NCI-H2196 treated with DMSO at 0.1 percent for 48 hours (cell line): ENCODE measurements around the gene PIGL.
A peak's percentile ranks its signal among the peaks of the same experiment; 100 is the strongest.
"Not testable (repeated sequence)": the region's sequence is repeated elsewhere in the genome, so short reads cannot be mapped to it uniquely, and the experiment has no call there.

Source experiments
- DNase-seq: peaks from one replicate; lab custom pipeline; 2025; ENCODE audit not compliant: unreplicated experiment; lab: John Stamatoyannopoulos, UW

The PIGL gene

GRCh38 chr17:16217002-16217635 lies at the start of gene PIGL:
TSS of gene PIGL (plus strand) at chr17:16217210. CDS start at chr17:16217227, 17 bp downstream.
- DNase-seq = peak; percentile 72

DNA sequence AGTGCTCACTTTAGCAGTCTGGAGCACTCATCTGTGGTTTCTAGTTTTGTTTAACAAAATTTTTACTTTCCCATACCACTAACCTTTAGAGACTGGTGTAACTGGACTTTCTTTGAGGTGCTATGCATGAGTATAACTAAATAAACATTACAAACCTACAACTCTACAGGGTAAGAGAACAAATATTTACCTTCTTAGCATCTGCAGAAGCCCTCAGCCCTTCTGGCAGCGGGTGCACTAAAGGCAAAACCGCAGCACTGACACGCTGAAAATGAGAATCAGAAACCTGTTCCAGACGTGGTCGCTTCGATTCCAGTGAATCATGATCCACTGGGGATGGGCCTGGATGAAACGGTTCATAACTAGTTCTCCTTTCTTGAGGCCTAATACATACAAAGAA lies 45.4 kb upstream of the PIGL start:
- DNase-seq = peak; percentile 2

- DNase-seq = no peak
Observed at GRCh38 chr17:16178836-16179235, 38.2 kb upstream of the PIGL start.

DNA sequence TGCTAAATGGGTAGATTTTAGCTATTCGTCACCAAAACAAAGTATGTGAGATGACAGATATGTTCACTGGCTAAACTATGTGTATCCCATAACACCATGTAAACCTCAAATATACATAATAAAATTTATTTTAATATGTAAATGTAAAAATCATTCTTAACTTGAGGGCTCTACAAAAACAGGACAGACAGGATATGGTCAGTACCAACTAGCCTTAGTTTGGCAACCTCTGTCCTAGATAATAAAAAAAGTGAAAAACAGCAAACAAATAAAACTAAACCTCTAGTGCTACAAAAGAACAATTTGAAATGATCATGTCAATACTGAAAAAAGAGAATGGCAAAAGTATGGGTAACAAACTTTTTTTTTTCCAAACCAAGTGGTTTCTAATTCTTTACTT lies 35.4 kb upstream of the PIGL start:
- DNase-seq = no peak

GRCh38 chr17:16187642-16188041 lies 29.4 kb upstream of the PIGL start:
- no peak for DNase-seq

GRCh38 chr17:16189791-16190348 lies 27.1 kb upstream of the PIGL start:
- no peak for DNase-seq

GRCh38 chr17:16190703-16191360 lies 26.2 kb upstream of the PIGL start:
- no peak for DNase-seq

DNA sequence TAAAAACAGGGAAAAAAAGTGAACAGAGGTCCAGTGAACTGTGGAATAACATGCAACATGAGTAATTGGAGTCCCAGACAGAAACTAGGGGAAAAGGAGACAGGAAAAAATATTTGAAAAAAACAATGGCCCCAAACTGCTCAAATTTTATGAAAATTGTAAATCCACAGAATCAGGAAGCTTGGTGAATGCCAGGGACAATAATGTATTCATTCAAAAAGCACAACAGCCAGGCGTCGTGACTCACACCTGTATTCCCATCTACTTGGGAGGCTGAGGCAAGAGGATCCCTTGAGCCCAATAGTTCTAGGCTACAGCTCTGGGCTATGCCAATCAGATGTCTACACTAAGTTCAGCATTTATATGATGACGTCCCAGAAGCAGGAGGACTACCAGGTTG lies 25.4 kb upstream of the PIGL start:
- no peak for DNase-seq

- DNase-seq = not testable (repeated sequence)
Observed at GRCh38 chr17:16194307-16194835, 22.6 kb upstream of the PIGL start.

DNA sequence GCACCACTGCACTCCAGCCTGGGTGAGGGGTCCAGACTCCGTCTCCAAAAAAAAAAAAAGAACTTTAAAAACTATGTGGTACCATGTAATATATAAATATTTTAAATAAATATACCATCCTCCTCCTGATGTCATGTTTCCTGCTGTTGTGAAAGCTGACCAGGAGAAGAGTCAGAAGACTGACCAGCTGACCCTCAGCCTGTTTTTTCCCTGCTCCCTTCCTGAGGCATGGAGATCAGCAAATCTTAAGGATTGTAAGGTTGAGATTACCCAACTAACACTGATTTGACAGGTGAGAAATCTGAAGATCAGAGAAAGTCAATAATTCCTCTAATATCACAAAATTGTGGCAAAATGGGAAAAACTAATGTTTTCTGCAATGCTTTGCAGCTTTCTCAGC lies 19.7 kb upstream of the PIGL start:
- no peak for DNase-seq

GRCh38 chr17:16199093-16199492 lies 17.9 kb upstream of the PIGL start:
- no peak for DNase-seq

DNA sequence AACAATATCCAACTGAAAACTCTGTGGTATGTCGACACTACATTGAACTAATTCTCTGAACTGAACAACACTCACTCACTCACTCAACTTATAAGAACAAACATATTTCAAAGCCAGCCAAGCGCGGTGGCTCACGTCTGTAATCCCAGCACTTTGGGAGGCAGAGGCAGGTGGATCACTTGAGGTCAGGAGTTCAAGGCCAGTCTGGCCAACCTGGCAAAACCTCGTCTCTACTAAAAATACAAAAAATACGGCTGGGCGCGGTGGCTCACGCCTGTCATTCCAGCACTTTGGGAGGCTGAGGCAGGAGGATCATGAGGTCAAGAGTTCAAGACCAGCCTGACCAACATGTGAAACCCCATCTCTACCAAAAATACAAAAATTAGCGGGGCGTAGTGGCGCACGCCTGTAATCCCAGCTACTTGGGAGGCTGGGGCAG lies 15.3 kb upstream of the PIGL start:
- not testable (repeated sequence) for DNase-seq

DNA sequence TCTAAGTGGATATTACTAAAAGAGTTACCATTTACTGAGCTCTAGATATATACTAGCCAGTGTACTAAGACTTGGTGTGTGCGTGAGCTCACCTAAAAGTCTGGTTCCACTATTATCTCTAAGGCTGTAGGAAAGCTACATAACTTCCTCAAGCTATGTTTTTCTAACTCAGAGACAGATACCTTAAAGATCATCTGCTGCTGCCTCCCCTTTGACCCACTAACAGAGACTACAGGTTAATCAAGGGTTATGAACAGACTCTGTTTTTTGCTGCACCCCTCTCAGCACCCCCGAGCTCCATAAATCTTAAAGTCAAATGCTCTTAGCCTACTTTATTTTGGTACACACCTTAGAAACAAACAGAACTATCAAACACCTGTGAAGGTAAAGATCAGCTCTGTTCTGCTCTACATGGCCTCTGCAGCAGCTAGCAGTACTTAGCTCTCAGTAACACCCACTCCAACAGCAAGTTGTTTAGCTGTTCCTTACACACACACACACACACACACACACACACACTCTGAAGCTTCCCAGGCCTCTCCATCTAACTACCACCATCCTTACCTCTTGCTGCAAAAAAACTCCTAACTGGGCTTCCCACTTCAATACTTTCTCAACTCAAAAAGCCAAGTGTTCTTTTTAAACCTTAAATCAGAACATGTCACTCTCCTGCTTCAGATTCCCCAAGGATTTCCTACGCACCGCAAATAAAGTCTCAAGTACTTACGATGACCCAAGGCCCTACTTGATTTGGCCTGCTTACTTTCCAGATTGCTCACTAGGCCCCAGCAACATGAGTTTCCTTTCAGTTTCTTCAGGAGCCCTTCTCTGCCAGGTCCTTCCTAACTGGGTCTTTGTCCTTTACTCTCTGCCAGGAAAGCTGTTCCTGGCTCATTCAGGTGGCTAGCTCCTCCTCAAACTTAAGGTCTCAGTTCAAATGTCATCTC lies 14.2 kb upstream of the PIGL start:
- not testable (repeated sequence) for DNase-seq

DNA sequence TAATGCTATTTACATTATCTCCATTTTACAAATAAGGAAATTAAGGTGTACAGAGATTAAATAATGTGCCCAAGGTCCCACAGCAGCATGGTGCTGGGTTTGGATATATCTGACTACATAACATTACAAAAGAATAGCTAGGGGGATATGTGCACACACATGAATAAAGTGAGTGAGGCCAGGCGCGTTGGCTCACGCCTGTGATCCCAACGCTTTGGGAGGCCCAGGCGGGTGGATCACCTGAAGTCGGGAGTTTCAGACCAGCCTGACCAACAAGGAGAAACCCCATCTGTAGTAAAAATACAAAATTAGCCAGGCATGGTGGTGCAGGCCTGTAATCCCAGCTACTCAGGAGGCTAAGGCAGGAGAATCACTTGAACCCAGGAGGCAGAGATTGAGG lies 12.2 kb upstream of the PIGL start:
- not testable (repeated sequence) for DNase-seq

DNA sequence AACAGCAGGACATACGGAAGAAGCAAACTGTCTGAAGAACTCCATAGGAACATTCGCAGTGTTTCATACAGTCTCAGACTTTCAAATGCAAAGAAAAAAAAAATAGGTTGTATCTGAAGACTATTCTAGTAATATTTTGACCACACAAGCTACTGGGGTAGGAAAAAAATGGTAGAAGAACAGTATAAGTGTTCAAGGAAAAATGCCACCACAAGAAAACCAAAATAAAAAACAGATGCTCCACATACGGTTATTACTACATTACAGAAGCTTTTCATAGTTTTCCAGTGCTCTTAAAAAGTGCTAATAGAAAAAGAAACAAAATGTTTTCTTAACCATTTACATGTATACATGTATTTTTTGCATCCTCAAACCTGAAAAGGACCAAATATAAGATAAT lies 5.4 kb upstream of the PIGL start:
- DNase-seq = no peak

- no peak for DNase-seq
Observed at GRCh38 chr17:16212793-16213192, 4.2 kb upstream of the PIGL start.

DNA sequence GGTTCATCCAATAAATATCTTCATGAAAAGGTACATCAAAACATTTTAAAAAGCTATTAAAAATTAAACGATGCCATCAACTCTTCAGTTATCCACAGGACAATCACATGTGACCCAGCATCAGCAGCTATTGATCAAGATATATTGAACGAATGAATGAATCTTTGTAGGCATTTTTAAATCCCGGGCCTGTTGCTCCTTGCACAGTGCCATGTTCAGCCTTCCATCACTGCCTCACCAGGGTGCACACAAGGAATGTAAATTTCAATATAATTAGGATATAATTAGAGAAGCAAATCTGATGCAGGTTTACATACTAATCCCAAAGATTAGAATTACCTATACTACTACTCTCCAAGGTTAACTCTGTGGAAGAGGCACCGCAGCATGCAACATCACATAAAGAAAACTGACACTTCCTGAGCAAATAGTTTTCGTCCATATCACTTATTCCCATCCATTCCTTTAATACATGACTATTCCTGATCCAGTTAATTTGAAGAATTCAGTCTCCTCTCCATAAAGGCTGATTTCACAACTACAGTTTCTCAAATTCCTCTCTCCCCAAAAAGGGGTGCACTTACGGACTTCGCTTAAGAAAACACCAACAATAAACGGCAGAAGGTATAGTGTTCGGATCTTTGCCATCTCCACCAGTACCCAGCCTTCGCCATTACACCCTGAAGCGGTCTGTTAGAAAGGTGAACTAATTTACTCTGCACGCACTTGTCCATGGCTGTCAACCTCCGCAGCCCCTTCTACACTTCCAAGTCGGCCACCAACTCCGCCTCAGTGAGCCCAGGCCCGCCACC lies 2.6 kb upstream of the PIGL start:
- DNase-seq = no peak

- no peak for DNase-seq
Observed at GRCh38 chr17:16215002-16215272, 2.1 kb upstream of the PIGL start.

GRCh38 chr17:16215273-16215964 lies 1.6 kb upstream of the PIGL start, which contains the start of gene NCOR1:
TSS of gene NCOR1 (minus strand) at chr17:16215534. CDS start at chr17:16194569, 20,965 bp downstream.
- DNase-seq = peak; percentile 44

DNA sequence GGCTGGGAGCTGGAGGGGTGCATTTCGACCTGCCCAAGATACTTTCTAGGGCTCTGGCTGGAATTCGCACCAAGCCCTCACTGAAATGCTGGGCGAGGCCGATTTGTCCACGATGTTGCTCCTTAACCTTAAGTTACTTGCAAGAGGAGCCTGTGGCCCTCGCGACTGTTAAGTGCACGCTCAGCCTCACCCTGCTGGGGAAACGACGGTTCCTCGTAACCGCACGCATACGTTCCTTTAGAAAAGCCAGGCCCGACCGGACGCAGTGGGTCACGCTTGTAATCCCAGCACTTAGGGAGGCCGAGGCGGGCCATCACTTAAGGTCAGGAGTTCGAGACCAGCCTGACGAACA lies 1.1 kb upstream of the PIGL start:
- no peak for DNase-seq
